Hepatocyte (in vitro differentiated cells): ENCODE data around the gene GVQW3. TPM values are rescaled to one million over a fixed set of nuclear protein-coding genes. Genes with fewer than 3 reads are reported as not detected.
A peak's percentile ranks its signal among the peaks of the same experiment; 100 is the strongest.

Experiments
- DNase-seq: peaks from one replicate; pipeline ENCODE4 v3.0.0-alpha.2; 2016; ENCODE audit warnings: low spot score
- H2AFZ ChIP-seq: fragments of 200-600 bp; sonication (generic); 2 replicates; pipeline ENCODE4 v1.6.0; 2016; ENCODE audit warnings: antibody characterized with exemption, mild to moderate bottlenecking
- H3K27ac ChIP-seq: fragments of 200-600 bp; sonication (generic); 2 replicates; pipeline ENCODE4 v1.5.1; 2016; ENCODE audit warnings: mild to moderate bottlenecking
- H3K27me3 ChIP-seq: fragments of 200-600 bp; sonication (generic); 2 replicates; pipeline ENCODE4 v1.6.1; 2016
- H3K36me3 ChIP-seq: fragments of 200-600 bp; sonication (generic); replicated peaks from 2 replicates; pipeline ENCODE4 v1.5.1; 2016; ENCODE audit warnings: low read depth; ENCODE audit not compliant: insufficient read depth
- H3K4me1 ChIP-seq: fragments of 200-600 bp; sonication (generic); 2 replicates; pipeline ENCODE4 v1.5.1; 2016; ENCODE audit warnings: mild to moderate bottlenecking, moderate library complexity; ENCODE audit not compliant: insufficient read depth
- H3K4me2 ChIP-seq: fragments of 200-600 bp; sonication (generic); 2 replicates; pipeline ENCODE4 v1.6.0; 2016
- H3K4me3 ChIP-seq: fragments of 200-600 bp; sonication (generic); 2 replicates; pipeline ENCODE4 v1.5.1; 2016; ENCODE audit warnings: mild to moderate bottlenecking
- H3K79me2 ChIP-seq: fragments of 200-600 bp; sonication (generic); 2 replicates; pipeline ENCODE4 v1.6.0; 2017; ENCODE audit warnings: mild to moderate bottlenecking
- H3K9me2 ChIP-seq: fragments of 200-600 bp; sonication (generic); replicated peaks from 2 replicates; pipeline ENCODE4 v1.6.0; 2017; ENCODE audit warnings: mild to moderate bottlenecking; ENCODE audit not compliant: insufficient read depth
- H3K9me3 ChIP-seq: fragments of 200-600 bp; sonication (generic); 2 replicates; pipeline ENCODE4 v1.5.1; 2016; ENCODE audit warnings: low read depth, mild to moderate bottlenecking
- H4K20me1 ChIP-seq: fragments of 200-600 bp; sonication (generic); 2 replicates; pipeline ENCODE4 v1.6.0; 2016; ENCODE audit warnings: mild to moderate bottlenecking; ENCODE audit not compliant: insufficient read depth, poor library complexity, severe bottlenecking
- EZH2 ChIP-seq: fragments of 200-600 bp; sonication (generic); IDR thresholded peaks from 2 replicates; pipeline ENCODE4 v1.6.1; 2016; ENCODE audit warnings: antibody characterized with exemption, mild to moderate bottlenecking, borderline replicate concordance
- EZH2phosphoT487 ChIP-seq: fragments of 200-600 bp; sonication (generic); IDR thresholded peaks from one replicate; pipeline ENCODE4 v1.6.1; 2018; ENCODE audit warnings: antibody characterized with exemption, mild to moderate bottlenecking, low read depth, moderate library complexity; ENCODE audit not compliant: unreplicated experiment, severe bottlenecking
- WGBS: methylation state at CpG from one replicate; pipeline ENCODE4 v1.1.6; 2016; ENCODE audit warnings: low lambda C conversion rate; ENCODE audit errors: missing lambda C conversion rate; 5-methylcytosine and 5-hydroxymethylcytosine counted together
- polyA plus RNA-seq: library from polyadenylated mRNA; unstranded; fragments of >200 nt; fragmentation: Nextera tagmentation; extraction: Ambion mirVana; gene quantifications from 2 replicates; pipeline ENCODE4 v1.2.1, GENCODE V29; 2016
- total RNA-seq: library from RNA; depleted of rRNA; stranded (reverse); fragments of >200 nt; gene quantifications from 2 replicates; pipeline ENCODE4 v1.2.3, GENCODE V29; 2014
- TF ChIP-seq, protein P1 (sequence below): fragments of 200-600 bp; sonication (generic); IDR thresholded peaks from 2 replicates; pipeline ENCODE4 v1.5.1; 2016; ENCODE audit warnings: antibody characterized with exemption, mild to moderate bottlenecking; ENCODE audit not compliant: poor library complexity

The GVQW3 gene
- total and polyA plus RNA-seq, 2 experiments from 2014 or later = 0.36 to 6.0 TPM

- TF ChIP-seq, protein P1, sequence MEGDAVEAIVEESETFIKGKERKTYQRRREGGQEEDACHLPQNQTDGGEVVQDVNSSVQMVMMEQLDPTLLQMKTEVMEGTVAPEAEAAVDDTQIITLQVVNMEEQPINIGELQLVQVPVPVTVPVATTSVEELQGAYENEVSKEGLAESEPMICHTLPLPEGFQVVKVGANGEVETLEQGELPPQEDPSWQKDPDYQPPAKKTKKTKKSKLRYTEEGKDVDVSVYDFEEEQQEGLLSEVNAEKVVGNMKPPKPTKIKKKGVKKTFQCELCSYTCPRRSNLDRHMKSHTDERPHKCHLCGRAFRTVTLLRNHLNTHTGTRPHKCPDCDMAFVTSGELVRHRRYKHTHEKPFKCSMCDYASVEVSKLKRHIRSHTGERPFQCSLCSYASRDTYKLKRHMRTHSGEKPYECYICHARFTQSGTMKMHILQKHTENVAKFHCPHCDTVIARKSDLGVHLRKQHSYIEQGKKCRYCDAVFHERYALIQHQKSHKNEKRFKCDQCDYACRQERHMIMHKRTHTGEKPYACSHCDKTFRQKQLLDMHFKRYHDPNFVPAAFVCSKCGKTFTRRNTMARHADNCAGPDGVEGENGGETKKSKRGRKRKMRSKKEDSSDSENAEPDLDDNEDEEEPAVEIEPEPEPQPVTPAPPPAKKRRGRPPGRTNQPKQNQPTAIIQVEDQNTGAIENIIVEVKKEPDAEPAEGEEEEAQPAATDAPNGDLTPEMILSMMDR = no peak
- TF ChIP-seq EZH2 (no peak), EZH2phosphoT487 (no peak)
- H3K27ac ChIP-seq = no peak overlapping the region
Observed at GRCh38 chr11:76369406-76369805, 11.7 kb upstream of the GVQW3 start.

GRCh38 chr11:76371170-76371569, 10.0 kb upstream of the GVQW3 start:
- H3K36me3 ChIP-seq = no peaks in the 10 kb centered on the region
- peak overlapping the region; percentile 62 for H3K27ac ChIP-seq
- H4K20me1 ChIP-seq = peaks cover 20% of the 10 kb centered on the region
- peak overlapping the region; percentile 46 for H3K4me2 ChIP-seq
- H2AFZ ChIP-seq = no peak overlapping the region
- peaks cover 96% of the 10 kb centered on the region for H3K79me2 ChIP-seq
- H3K4me1 ChIP-seq = peaks cover 10% of the 10 kb centered on the region
- H3K9me3 ChIP-seq = no peaks in the 10 kb centered on the region
- DNase-seq = peak; percentile 63
- H3K4me3 ChIP-seq = no peak overlapping the region
- no peaks in the 10 kb centered on the region for H3K9me2 ChIP-seq
- TF ChIP-seq EZH2phosphoT487 = no peak
- no peak for TF ChIP-seq EZH2
- TF ChIP-seq, protein P1 = no peak
- 44% methylated on average over 3 of the region's 3 CpGs for WGBS
- H3K27me3 ChIP-seq = no peaks in the 10 kb centered on the region

More at GRCh38 chr11:76369406-76369805, 11.7 kb upstream of the GVQW3 start:
- H3K36me3 ChIP-seq = no peaks in the 10 kb centered on the region
- no peaks in the 10 kb centered on the region for H3K9me3 ChIP-seq
- peaks cover 20% of the 10 kb centered on the region for H4K20me1 ChIP-seq
- H3K27me3 ChIP-seq = no peaks in the 10 kb centered on the region
- peaks cover 96% of the 10 kb centered on the region for H3K79me2 ChIP-seq
- peaks cover 10% of the 10 kb centered on the region for H3K4me1 ChIP-seq
- no peaks in the 10 kb centered on the region for H3K9me2 ChIP-seq
- no peak overlapping the region for H2AFZ ChIP-seq
- no peak overlapping the region for H3K4me2 ChIP-seq
- 91% methylated on average over 6 of the region's 6 CpGs for WGBS
- H3K4me3 ChIP-seq = no peak overlapping the region
- no peak for DNase-seq

DNA sequence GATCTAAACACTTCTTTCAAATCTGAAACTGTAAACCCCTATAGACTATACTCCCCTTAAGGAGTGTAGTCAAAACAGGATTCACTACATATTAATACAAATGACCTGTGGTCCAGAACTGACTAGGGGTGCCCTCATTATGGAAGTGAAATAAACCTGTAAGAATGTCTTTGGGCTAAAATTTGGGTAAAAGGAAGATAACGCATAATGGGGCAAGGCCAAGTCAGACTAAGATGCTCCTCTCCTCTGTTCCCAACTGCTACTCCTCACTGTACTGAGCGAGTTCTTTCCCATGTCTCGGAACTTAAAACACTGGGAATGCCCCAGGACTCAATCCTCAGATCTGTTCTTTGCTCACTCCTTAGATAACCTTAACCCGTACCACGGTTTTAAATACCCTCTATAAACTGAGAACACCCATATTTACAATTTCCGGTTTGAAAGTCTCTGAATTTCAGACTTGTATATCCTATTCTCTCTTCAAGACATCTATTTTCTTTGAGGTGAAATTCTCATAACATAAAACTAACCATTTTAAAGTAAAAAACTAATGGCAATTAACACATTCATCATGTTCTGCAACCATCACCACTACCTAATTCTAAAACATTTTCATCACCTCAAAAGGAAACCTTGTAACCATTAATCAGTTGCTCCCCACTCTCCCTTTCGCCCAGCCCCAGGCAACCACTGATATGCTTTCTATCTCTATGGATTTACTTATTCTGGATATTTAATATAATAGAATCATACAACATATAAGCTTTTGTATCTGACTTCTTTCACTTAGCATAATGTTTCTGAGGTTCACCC, 4.2 kb upstream of the GVQW3 start:
- WGBS = 80% methylated on average over 7 of the region's 7 CpGs
- H3K9me2 ChIP-seq = no peaks in the 10 kb centered on the region
- H3K4me1 ChIP-seq = peaks cover 16% of the 10 kb centered on the region
- no peak for DNase-seq
- H3K9me3 ChIP-seq = no peaks in the 10 kb centered on the region
- no peaks in the 10 kb centered on the region for H3K36me3 ChIP-seq
- no peak overlapping the region for H3K4me2 ChIP-seq
- no peak overlapping the region for H3K4me3 ChIP-seq
- H4K20me1 ChIP-seq = peaks cover 12% of the 10 kb centered on the region
- no peaks in the 10 kb centered on the region for H3K27me3 ChIP-seq
- no peak overlapping the region for H2AFZ ChIP-seq
- H3K79me2 ChIP-seq = peaks cover 89% of the 10 kb centered on the region
- TF ChIP-seq EZH2 (no peak), EZH2phosphoT487 (no peak)
- TF ChIP-seq, protein P1 = no peak
- no peak overlapping the region for H3K27ac ChIP-seq
